Stomach (tissue), 9 donors: Measurements from ENCODE around the gene AGAP3. TPM values are rescaled to one million over a fixed set of nuclear protein-coding genes. Genes with fewer than 3 reads are reported as not detected.
A peak's percentile ranks its signal among the peaks of the same experiment; 100 is the strongest.

Experiments used
- DNase-seq, 2 donors: peaks; one replicate each; pipeline versions ENCODE4 v3.0.0 to v3.0.0-alpha.2; 2013 to 2019
- H3K27ac ChIP-seq, 5 donors: fragments of 200-600 bp in 4 of 5; sonication (generic) in 4 of 5; one replicate each; pipeline ENCODE4 v1.5.1; 2013 to 2019; ENCODE audit warnings: mild to moderate bottlenecking in 1 of 5, moderate library complexity in 1 of 5
- H3K27me3 ChIP-seq, 3 donors: fragments of 200-600 bp; sonication (generic); one replicate each; pipeline ENCODE4 v1.5.1; 2017 to 2019; ENCODE audit warnings: mixed run types in 1 of 3
- H3K36me3 ChIP-seq, 4 donors: fragments of 200-600 bp; sonication (generic); 1 replicate in 3 of 4; 2 replicates in 1 of 4; pipeline ENCODE4 v1.5.1; 2016 to 2019
- H3K4me1 ChIP-seq, 4 donors: fragments of 200-600 bp; sonication (generic); one replicate each; pipeline ENCODE4 v1.5.1; 2016 to 2019
- H3K4me3 ChIP-seq, 4 donors: fragments of 200-600 bp; sonication (generic) in 3 of 4; one replicate each; pipeline ENCODE4 v1.5.1; 2016 to 2019; ENCODE audit warnings: mild to moderate bottlenecking in 1 of 4
- H3K9me3 ChIP-seq, 4 donors: fragments of 200-600 bp; sonication (generic); one replicate each; pipeline ENCODE4 v1.5.1; 2016 to 2019
- CTCF ChIP-seq, 7 experiments: fragments of 450-650 bp in 4 of 7; fragments of 200-600 bp in 3 of 7; sonication (generic) in 3 of 7; IDR thresholded peaks; one replicate each; pipeline ENCODE4 v1.5.1; 2016 to 2019; ENCODE audit warnings: antibody characterized with exemption in 7 of 7, control low read depth in 2 of 7, mild to moderate bottlenecking in 1 of 7
- EP300 ChIP-seq: sonication (generic); formaldehyde crosslinking; IDR thresholded peaks from one replicate; pipeline ENCODE4 v1.6.1; 2017; ENCODE audit warnings: antibody characterized with exemption
- POLR2A ChIP-seq, 4 donors: fragments of 450-650 bp; IDR thresholded peaks; one replicate each; pipeline ENCODE4 v1.6.1; 2016; ENCODE audit warnings: antibody characterized with exemption in 4 of 4, control low read depth in 2 of 4, mild to moderate bottlenecking in 1 of 4, moderate library complexity in 1 of 4
- POLR2AphosphoS5 ChIP-seq, 3 donors: sonication (generic); formaldehyde crosslinking; IDR thresholded peaks; one replicate each; pipeline ENCODE4 v1.6.1; 2016; ENCODE audit warnings: antibody characterized with exemption in 3 of 3
- WGBS, 5 donors: extraction: QIAGEN DNeasy Blood & Tissue Kit in 3 of 5; methylation state at CpG; one replicate each; pipeline versions ENCODE4 v1.1.5 to v1.1.7; 2013 to 2018; 5-methylcytosine and 5-hydroxymethylcytosine counted together
- intact Hi-C: fragments of 100-400 bp; cut with DNase I; formaldehyde crosslinking; loops from one replicate; pipeline ENCODE4 v1.15.1; 2023; ENCODE audit warnings: low total_unique reads
- polyA plus RNA-seq, 3 donors: library from polyadenylated mRNA; stranded (reverse); fragments of 200-250 nt; gene quantifications; one replicate each; pipeline ENCODE4 v1.2.3, GENCODE V29; 2013
- total RNA-seq, 5 donors: library from RNA; depleted of rRNA; stranded (reverse); fragments of >200 nt; gene quantifications; one replicate each; pipeline versions ENCODE4 v1.1.0 to v1.2.3, GENCODE V29; 2014 to 2016
- donor health status: healthy with polysubstance abuse.
- donor health status: Bipolar disorder and iron deficiency.
- donor health status: healthy.

Gene AGAP3
- total and polyA plus RNA-seq, 8 donors, result 32.5 to 342 (median 53.3) TPM

GRCh38 chr7:151076863-151077704 is 9.2 kb upstream of the AGAP3 start:
- intact Hi-C loops, result no loop called here
- TF ChIP-seq CTCF (IDR thresholded peaks at IDR 0.05), result peak in 3 of 7 experiments; percentile 7 to 20 (median 17)
- no peak for TF ChIP-seq EP300
- TF ChIP-seq POLR2A (IDR thresholded peaks at IDR 0.05), result no peak
- TF ChIP-seq POLR2AphosphoS5 (IDR thresholded peaks at IDR 0.05), result peak in 1 of 3 donors; percentile 17
- Histone ChIP-seq H3K9me3 (no peaks in the 10 kb centered on the region), H3K36me3 (peaks cover 40 to 57% (median 56%) of the 10 kb centered on the region in 4 donors), H3K27me3 (no peaks in the 10 kb centered on the region), H3K27ac (peak overlapping the region; percentile 15 to 97 (median 62)), H3K4me1 (peaks cover 45 to 55% (median 53%) of the 10 kb centered on the region in 4 donors), H3K4me3 (no peak overlapping the region)
- DNase-seq, result peak in 1 of 2 donors; percentile 47
- 47 to 70% (median 54%) methylated on average over 15 to 33 of the region's 33 CpGs for WGBS, 5 donors

- peak overlapping the region; percentile 36 to 97 (median 62) for H3K27ac ChIP-seq
- DNase-seq, result peak in 1 of 2 donors; percentile 66
- H3K4me1 ChIP-seq, result peaks cover 52 to 62% (median 60%) of the 10 kb centered on the region in 4 donors
- intact Hi-C loops, result no loop called here
- WGBS, 5 donors, result 33 to 59% (median 39%) methylated on average over 8 to 10 of the region's 10 CpGs
- H3K9me3 ChIP-seq, result no peaks in the 10 kb centered on the region
- no peak for TF ChIP-seq CTCF (IDR thresholded peaks at IDR 0.05)
- no peak for TF ChIP-seq POLR2A (IDR thresholded peaks at IDR 0.05)
- no peak for TF ChIP-seq POLR2AphosphoS5 (IDR thresholded peaks at IDR 0.05)
- no peak for TF ChIP-seq EP300
- H3K36me3 ChIP-seq, result peaks cover 34 to 51% (median 49%) of the 10 kb centered on the region in 4 donors
- H3K27me3 ChIP-seq, result no peaks in the 10 kb centered on the region
- no peak overlapping the region for H3K4me3 ChIP-seq
Measured at GRCh38 chr7:151077705-151078232, 8.5 kb upstream of the AGAP3 start.

- intact Hi-C loops, result no loop called here
- peak overlapping the region; percentile 6 to 97 (median 41) for H3K27ac ChIP-seq
- 41 to 55% (median 47%) methylated on average over 14 to 22 of the region's 22 CpGs for WGBS, 5 donors
- DNase-seq, result no peak
- no peaks in the 10 kb centered on the region for H3K27me3 ChIP-seq
- TF ChIP-seq POLR2AphosphoS5 (IDR thresholded peaks at IDR 0.05), result no peak
- no peak for TF ChIP-seq EP300
- TF ChIP-seq CTCF (IDR thresholded peaks at IDR 0.05), result no peak
- no peak for TF ChIP-seq POLR2A (IDR thresholded peaks at IDR 0.05)
- H3K9me3 ChIP-seq, result no peaks in the 10 kb centered on the region
- peaks cover 28 to 44% (median 42%) of the 10 kb centered on the region in 4 donors for H3K36me3 ChIP-seq
- peaks cover 53 to 65% (median 63%) of the 10 kb centered on the region in 4 donors for H3K4me1 ChIP-seq
- H3K4me3 ChIP-seq, result no peak overlapping the region
Measured at GRCh38 chr7:151078233-151079040, 7.8 kb upstream of the AGAP3 start.
